ENCODE measurements around the gene EPAS1.
A peak's percentile ranks its signal among the peaks of the same experiment; 100 is the strongest.

The EPAS1 gene

GRCh38 chr2:46430413-46430812, 133.2 kb downstream of the EPAS1 start:
- no peak for DNase-seq (ENCODE audit: low read depth)
- no peak overlapping the region for H3K4me3 ChIP-seq (ENCODE audit: low read depth, low read length)
- TF ChIP-seq CTCF (conservative IDR thresholded peaks at IDR 0.05; ENCODE audit: low read depth, low read length) = no peak

DNA sequence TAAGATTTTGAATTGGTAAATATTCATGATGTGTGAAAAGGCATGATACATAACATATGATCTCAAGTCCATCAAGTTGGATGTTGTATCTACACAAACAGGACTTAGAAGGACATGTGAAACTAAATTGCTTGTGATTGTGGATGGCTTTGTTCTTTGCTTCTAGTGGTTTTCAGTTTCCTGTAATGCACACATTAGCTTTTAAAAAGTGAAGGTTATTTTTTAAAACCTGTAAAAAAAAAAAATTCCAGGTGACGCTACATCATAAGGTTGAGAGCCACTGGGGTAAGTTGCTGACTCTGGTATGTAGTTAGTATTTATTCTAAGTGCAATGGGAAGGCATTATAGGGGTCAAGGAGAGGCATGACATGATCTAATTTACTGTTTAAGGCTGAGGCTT, 133.8 kb downstream of the EPAS1 start:
- no peak overlapping the region for H3K4me3 ChIP-seq (ENCODE audit: low read depth, low read length)
- TF ChIP-seq CTCF (conservative IDR thresholded peaks at IDR 0.05; ENCODE audit: low read depth, low read length) = no peak
- no peak for DNase-seq (ENCODE audit: low read depth)

- TF ChIP-seq CTCF (conservative IDR thresholded peaks at IDR 0.05; ENCODE audit: low read depth, low read length) = no peak
- H3K4me3 ChIP-seq (ENCODE audit: low read depth, low read length) = no peak overlapping the region
- peak; percentile 61 for DNase-seq (ENCODE audit: low read depth)
Observed at GRCh38 chr2:46431481-46432235, 134.5 kb downstream of the EPAS1 start.

DNA sequence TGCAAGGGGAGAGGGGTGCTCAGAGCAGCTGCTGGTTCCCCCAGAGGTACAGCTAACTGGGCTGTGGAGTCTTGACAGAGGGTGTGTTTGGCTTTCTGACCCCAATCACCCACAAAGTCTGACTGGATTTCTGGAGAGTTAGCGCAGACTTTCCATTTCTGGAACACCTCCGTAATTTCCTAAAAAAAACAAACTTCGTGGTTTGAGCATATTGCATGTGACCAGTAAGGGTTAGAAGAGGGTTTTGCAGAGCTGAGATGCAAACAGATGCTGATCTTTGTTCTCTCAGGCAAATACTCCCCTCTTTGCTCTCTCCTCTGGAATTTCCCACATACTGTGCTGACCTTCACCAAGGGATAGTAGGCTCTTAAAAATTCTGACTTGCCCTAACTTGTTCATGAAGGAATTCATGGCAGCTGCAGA, 137.7 kb downstream of the EPAS1 start:
- DNase-seq (ENCODE audit: low read depth) = peak; percentile 95
- no peak for TF ChIP-seq CTCF (conservative IDR thresholded peaks at IDR 0.05; ENCODE audit: low read depth, low read length)
- H3K4me3 ChIP-seq (ENCODE audit: low read depth, low read length) = no peak overlapping the region

GRCh38 chr2:46435353-46435752, 138.1 kb downstream of the EPAS1 start:
- no peak for TF ChIP-seq CTCF (conservative IDR thresholded peaks at IDR 0.05; ENCODE audit: low read depth, low read length)
- no peak overlapping the region for H3K4me3 ChIP-seq (ENCODE audit: low read depth, low read length)
- no peak for DNase-seq (ENCODE audit: low read depth)

- DNase-seq (ENCODE audit: low read depth) = peak; percentile 52
- H3K4me3 ChIP-seq (ENCODE audit: low read depth, low read length) = no peak overlapping the region
- TF ChIP-seq CTCF (conservative IDR thresholded peaks at IDR 0.05; ENCODE audit: low read depth, low read length) = no peak
Observed at GRCh38 chr2:46435796-46436360, 138.7 kb downstream of the EPAS1 start.
